Measurements from ENCODE around the gene B4GALT7. TPM values are rescaled to one million over a fixed set of nuclear protein-coding genes. Genes with fewer than 3 reads are reported as not detected.

B4GALT7 gene
- polyA plus RNA-seq, 1 of the 3 experiments (the other 2 are of a cell fraction): 37.5 TPM

DNA sequence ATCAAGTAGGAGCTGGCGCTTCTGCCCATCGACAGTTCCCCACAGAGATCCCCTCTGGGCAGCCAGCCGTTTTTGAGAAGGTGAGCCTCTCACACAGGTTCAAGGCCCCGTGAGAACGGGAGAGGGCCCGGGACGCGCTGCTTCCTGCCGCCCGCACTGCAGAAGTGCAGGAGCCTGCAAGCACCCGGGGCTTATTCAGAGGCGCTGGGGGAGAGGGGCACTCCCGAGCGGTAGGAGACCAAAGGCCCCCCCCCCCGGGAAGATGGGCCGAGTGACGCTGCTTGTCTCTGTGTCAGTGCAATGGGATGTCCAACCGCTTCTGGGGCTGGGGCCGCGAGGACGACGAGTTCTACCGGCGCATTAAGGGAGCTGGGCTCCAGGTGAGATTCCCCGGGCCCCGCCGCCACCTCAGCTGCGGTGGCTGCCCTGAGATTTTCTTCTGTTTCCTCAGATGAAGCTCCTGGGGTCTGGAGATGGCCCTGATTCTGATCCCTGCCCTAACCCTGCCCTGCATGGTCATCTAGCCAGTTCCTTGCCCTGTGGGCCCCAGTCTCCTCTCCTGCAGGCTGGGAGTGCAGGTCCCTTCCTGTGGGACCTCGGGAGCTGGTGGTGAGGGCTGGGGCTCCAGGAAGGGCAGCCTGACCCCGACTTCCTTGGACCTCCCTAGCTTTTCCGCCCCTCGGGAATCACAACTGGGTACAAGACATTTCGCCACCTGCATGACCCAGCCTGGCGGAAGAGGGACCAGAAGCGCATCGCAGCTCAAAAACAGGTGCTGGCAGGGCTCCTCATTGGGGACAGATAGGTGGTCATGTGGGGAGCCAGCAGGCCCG, 8.5 kb downstream of the B4GALT7 start:
- peaks cover 0 to 10% of the 10 kb centered on the region in 2 experiments; a peak in 1 of 4 replicates for H3K4me1 ChIP-seq (ENCODE audit: control insufficient read depth in 1 of 2, insufficient read depth in 2 of 2, low read depth in 1 of 2, low read length in 1 of 2)
- no peaks in the 10 kb centered on the region for H3K9me2 ChIP-seq
- POLR2A ChIA-PET: interaction anchor here (1.5 kb wide), 1 partner anchor 16 kb away, joined by 4 read pairs; the partner anchor contains the start of gene TMED9
- CTCF ChIA-PET: interaction anchor here (0.7 to 2.2 kb wide), 8 partner anchors 9 to 453 kb away, joined by 3 to 13 read pairs (median 7); partner anchors contain the start of gene B4GALT7
- no peak overlapping the region for H2AFZ ChIP-seq (ENCODE audit: low read depth)
- H3K4me2 ChIP-seq: no peak overlapping the region
- H3K79me2 ChIP-seq (ENCODE audit: insufficient read depth): no peaks in the 10 kb centered on the region
- no peak overlapping the region for H3K27ac ChIP-seq (ENCODE audit: low read depth in 2 of 2, low read length in 1 of 2)
- no peaks in the 10 kb centered on the region for H3K9me3 ChIP-seq
- H3K27me3 ChIP-seq (ENCODE audit: insufficient read depth): no peaks in the 10 kb centered on the region
- no peak overlapping the region for H3K4me3 ChIP-seq (ENCODE audit: low read depth in 2 of 2, low read length in 1 of 2)
- 83% methylated on average over 16 of the region's 37 CpGs for WGBS (ENCODE audit: low lambda C conversion rate)
- TF ChIP-seq RXRA (IDR thresholded peaks at IDR 0.05; ENCODE audit: borderline replicate concordance, low read depth): no peak
- TF ChIP-seq, protein P1, sequence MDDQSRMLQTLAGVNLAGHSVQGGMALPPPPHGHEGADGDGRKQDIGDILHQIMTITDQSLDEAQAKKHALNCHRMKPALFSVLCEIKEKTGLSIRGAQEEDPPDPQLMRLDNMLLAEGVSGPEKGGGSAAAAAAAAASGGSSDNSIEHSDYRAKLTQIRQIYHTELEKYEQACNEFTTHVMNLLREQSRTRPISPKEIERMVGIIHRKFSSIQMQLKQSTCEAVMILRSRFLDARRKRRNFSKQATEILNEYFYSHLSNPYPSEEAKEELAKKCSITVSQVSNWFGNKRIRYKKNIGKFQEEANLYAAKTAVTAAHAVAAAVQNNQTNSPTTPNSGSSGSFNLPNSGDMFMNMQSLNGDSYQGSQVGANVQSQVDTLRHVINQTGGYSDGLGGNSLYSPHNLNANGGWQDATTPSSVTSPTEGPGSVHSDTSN (IDR thresholded peaks at IDR 0.05): no peak
- TF ChIP-seq, protein P2, sequence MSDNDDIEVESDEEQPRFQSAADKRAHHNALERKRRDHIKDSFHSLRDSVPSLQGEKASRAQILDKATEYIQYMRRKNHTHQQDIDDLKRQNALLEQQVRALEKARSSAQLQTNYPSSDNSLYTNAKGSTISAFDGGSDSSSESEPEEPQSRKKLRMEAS (IDR thresholded peaks at IDR 0.05; ENCODE audit: low read depth): no peak
- TF ChIP-seq TAF1 (IDR thresholded peaks at IDR 0.05; ENCODE audit: borderline replicate concordance, low read depth, low read length): no peak
- no peak for TF ChIP-seq MXI1 (IDR thresholded peaks at IDR 0.05; ENCODE audit: low read depth, low read length)
- TF ChIP-seq EP300 (IDR thresholded peaks at IDR 0.05; ENCODE audit: borderline replicate concordance in 1 of 2, low read depth in 1 of 2, low read length in 1 of 2): no peak
- no peak for TF ChIP-seq FOXM1 (IDR thresholded peaks at IDR 0.05; ENCODE audit: low read depth)
- no peak for TF ChIP-seq FOXJ3 (CRISPR knock-in tag; IDR thresholded peaks at IDR 0.05)
- no peak for TF ChIP-seq CHD2 (IDR thresholded peaks at IDR 0.05; ENCODE audit: low read length, partially characterized antibody)
- no peak for TF ChIP-seq FOSL2 (IDR thresholded peaks at IDR 0.05; ENCODE audit: borderline replicate concordance, low read depth)
- TF ChIP-seq, protein P3, sequence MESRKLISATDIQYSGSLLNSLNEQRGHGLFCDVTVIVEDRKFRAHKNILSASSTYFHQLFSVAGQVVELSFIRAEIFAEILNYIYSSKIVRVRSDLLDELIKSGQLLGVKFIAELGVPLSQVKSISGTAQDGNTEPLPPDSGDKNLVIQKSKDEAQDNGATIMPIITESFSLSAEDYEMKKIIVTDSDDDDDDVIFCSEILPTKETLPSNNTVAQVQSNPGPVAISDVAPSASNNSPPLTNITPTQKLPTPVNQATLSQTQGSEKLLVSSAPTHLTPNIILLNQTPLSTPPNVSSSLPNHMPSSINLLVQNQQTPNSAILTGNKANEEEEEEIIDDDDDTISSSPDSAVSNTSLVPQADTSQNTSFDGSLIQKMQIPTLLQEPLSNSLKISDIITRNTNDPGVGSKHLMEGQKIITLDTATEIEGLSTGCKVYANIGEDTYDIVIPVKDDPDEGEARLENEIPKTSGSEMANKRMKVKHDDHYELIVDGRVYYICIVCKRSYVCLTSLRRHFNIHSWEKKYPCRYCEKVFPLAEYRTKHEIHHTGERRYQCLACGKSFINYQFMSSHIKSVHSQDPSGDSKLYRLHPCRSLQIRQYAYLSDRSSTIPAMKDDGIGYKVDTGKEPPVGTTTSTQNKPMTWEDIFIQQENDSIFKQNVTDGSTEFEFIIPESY (IDR thresholded peaks at IDR 0.05; ENCODE audit: borderline replicate concordance, low read depth): no peak
- TF ChIP-seq RAD21 (IDR thresholded peaks at IDR 0.05; ENCODE audit: low read length): no peak
- TF ChIP-seq, protein P4, sequence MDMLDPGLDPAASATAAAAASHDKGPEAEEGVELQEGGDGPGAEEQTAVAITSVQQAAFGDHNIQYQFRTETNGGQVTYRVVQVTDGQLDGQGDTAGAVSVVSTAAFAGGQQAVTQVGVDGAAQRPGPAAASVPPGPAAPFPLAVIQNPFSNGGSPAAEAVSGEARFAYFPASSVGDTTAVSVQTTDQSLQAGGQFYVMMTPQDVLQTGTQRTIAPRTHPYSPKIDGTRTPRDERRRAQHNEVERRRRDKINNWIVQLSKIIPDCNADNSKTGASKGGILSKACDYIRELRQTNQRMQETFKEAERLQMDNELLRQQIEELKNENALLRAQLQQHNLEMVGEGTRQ (IDR thresholded peaks at IDR 0.05; ENCODE audit: borderline replicate concordance, low read depth, low read length): no peak
- no peak for TF ChIP-seq TEAD4 (IDR thresholded peaks at IDR 0.05; ENCODE audit: borderline replicate concordance, insufficient read depth)
- no peak for TF ChIP-seq YY1 (IDR thresholded peaks at IDR 0.05; ENCODE audit: low read depth)
- no peak for TF ChIP-seq IRF3 (IDR thresholded peaks at IDR 0.05; ENCODE audit: low read depth, low read length)
- TF ChIP-seq NFIC (IDR thresholded peaks at IDR 0.05; ENCODE audit: borderline replicate concordance): no peak
- no peak for TF ChIP-seq EZH2phosphoT487 (IDR thresholded peaks at IDR 0.05; ENCODE audit: borderline replicate concordance, low read depth)
- TF ChIP-seq, protein P5, sequence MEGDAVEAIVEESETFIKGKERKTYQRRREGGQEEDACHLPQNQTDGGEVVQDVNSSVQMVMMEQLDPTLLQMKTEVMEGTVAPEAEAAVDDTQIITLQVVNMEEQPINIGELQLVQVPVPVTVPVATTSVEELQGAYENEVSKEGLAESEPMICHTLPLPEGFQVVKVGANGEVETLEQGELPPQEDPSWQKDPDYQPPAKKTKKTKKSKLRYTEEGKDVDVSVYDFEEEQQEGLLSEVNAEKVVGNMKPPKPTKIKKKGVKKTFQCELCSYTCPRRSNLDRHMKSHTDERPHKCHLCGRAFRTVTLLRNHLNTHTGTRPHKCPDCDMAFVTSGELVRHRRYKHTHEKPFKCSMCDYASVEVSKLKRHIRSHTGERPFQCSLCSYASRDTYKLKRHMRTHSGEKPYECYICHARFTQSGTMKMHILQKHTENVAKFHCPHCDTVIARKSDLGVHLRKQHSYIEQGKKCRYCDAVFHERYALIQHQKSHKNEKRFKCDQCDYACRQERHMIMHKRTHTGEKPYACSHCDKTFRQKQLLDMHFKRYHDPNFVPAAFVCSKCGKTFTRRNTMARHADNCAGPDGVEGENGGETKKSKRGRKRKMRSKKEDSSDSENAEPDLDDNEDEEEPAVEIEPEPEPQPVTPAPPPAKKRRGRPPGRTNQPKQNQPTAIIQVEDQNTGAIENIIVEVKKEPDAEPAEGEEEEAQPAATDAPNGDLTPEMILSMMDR (IDR thresholded peaks at IDR 0.05): no peak
- H3K9ac ChIP-seq: no peak overlapping the region
- H3K36me3 ChIP-seq (replicated peaks in 1 of 2; ENCODE audit: control insufficient read depth in 1 of 2, insufficient read depth in 2 of 2, low read length in 1 of 2): peaks cover 0 to 22% of the 10 kb centered on the region in 2 experiments
- DNase-seq: no peak
- H3F3A ChIP-seq (replicated peaks; ENCODE audit: insufficient read depth): no peaks in the 10 kb centered on the region
- H4K20me1 ChIP-seq (ENCODE audit: insufficient read depth): no peaks in the 10 kb centered on the region
